MCF 10A (cell line): ENCODE data around the gene CD79A. TPM values are rescaled to one million over a fixed set of nuclear protein-coding genes. Genes with fewer than 3 reads are reported as not detected.

Experiments used
- BruUV-seq: library from RNA; stranded (reverse); fragments of 400-500 nt; replicated peaks from 2 replicates; lab custom pipeline; 2021; lab: Mats Ljungman, UMichigan
- CTCF ChIA-PET: fragments of 300-600 bp; sonication (Branson Sonifier 250); formaldehyde crosslinking; extraction: SDS; loops from one replicate; lab custom pipeline; 2021; ENCODE audit warnings: antibody characterized with exemption, inconsistent platforms; lab: Yijun Ruan, JAX
- POLR2A ChIA-PET: fragments of 300-600, 350-650 bp; sonication (Branson Sonifier 250); formaldehyde crosslinking; extraction: SDS; loops from one replicate; lab custom pipeline; 2020; ENCODE audit warnings: antibody characterized with exemption, inconsistent platforms; lab: Yijun Ruan, JAX
- DNase-seq: peaks from one replicate; pipeline ENCODE4 v3.0.0-alpha.2; 2018; ENCODE audit not compliant: unreplicated experiment
- H3K27ac Mint-ChIP-seq: one replicate; pipeline ENCODE4 v1.8.0; 2022; ENCODE audit warnings: mild to moderate bottlenecking, low read depth, mixed read lengths; ENCODE audit not compliant: unreplicated experiment
- H3K27me3 Mint-ChIP-seq: one replicate; pipeline ENCODE4 v1.8.0; 2022; ENCODE audit warnings: mixed read lengths; ENCODE audit not compliant: insufficient read depth, unreplicated experiment
- H3K36me3 Mint-ChIP-seq: one replicate; pipeline ENCODE4 v1.8.0; 2022; ENCODE audit warnings: mild to moderate bottlenecking, moderate library complexity, mixed read lengths; ENCODE audit not compliant: insufficient read depth, unreplicated experiment
- H3K4me1 Mint-ChIP-seq: one replicate; pipeline ENCODE4 v1.8.0; 2022; ENCODE audit warnings: mixed read lengths; ENCODE audit not compliant: insufficient read depth, unreplicated experiment
- H3K4me3 Mint-ChIP-seq: one replicate; pipeline ENCODE4 v1.8.0; 2022; ENCODE audit warnings: mild to moderate bottlenecking, moderate library complexity, mixed read lengths; ENCODE audit not compliant: unreplicated experiment
- H3K9me3 Mint-ChIP-seq: one replicate; pipeline ENCODE4 v1.8.0; 2022; ENCODE audit warnings: mixed read lengths; ENCODE audit not compliant: unreplicated experiment
- CTCF ChIP-seq: fragments of 200-600 bp; IDR thresholded peaks from one replicate; pipeline ENCODE4 v1.8.0; 2022; ENCODE audit warnings: antibody characterized with exemption, mild to moderate bottlenecking; ENCODE audit not compliant: unreplicated experiment
- intact Hi-C: fragments of 100-400 bp; cut with micrococcal nuclease; formaldehyde crosslinking; loops from 2 replicates; pipeline ENCODE4 v1.14.1; 2022
- total RNA-seq: library from RNA; stranded (reverse); gene quantifications from 2 replicates; pipeline ENCODE4 v1.2.3, GENCODE V29; 2022

CD79A gene
- total RNA-seq, 1 experiment from 2014 or later: not detected

- no TSS peak for BruUV-seq
- Mint-ChIP-seq H3K27me3 (no peaks in the 10 kb centered on the region), H3K9me3 (no peaks in the 10 kb centered on the region), H3K4me1 (no peaks in the 10 kb centered on the region), H3K36me3 (peaks cover 60% of the 10 kb centered on the region), H3K4me3 (no peak overlapping the region), H3K27ac (no peak overlapping the region)
- CTCF ChIA-PET: no interaction called here
- no peak for TF ChIP-seq CTCF
- intact Hi-C loops: loop anchor here (2.0 kb wide), 1 partner anchor 28 kb away; no protein-coding TSS in a partner anchor
- no peak for DNase-seq
- POLR2A ChIA-PET: no interaction called here
Observed at GRCh38 chr19:41897181-41897580, 20.1 kb downstream of the CD79A start.

GRCh38 chr19:41897820-41898219 lies 20.7 kb downstream of the CD79A start:
- Mint-ChIP-seq H3K27me3 (no peaks in the 10 kb centered on the region), H3K36me3 (peaks cover 67% of the 10 kb centered on the region), H3K4me3 (no peak overlapping the region), H3K9me3 (no peaks in the 10 kb centered on the region), H3K27ac (no peak overlapping the region), H3K4me1 (no peaks in the 10 kb centered on the region)
- BruUV-seq: no TSS peak
- no peak for TF ChIP-seq CTCF
- ChIA-PET POLR2A (interaction anchor here (0.6 to 1.0 kb wide), 2 partner anchors 14 kb away, joined by 3 read pairs; no protein-coding TSS in a partner anchor), CTCF (no interaction called here)
- no peak for DNase-seq
- intact Hi-C loops: loop anchor here (2.0 kb wide), 1 partner anchor 29 kb away; no protein-coding TSS in a partner anchor

- BruUV-seq: no TSS peak
- Mint-ChIP-seq H3K4me3 (no peak overlapping the region), H3K36me3 (peaks cover 71% of the 10 kb centered on the region), H3K27me3 (no peaks in the 10 kb centered on the region), H3K4me1 (no peaks in the 10 kb centered on the region), H3K9me3 (no peaks in the 10 kb centered on the region), H3K27ac (no peak overlapping the region)
- DNase-seq: no peak
- no peak for TF ChIP-seq CTCF
- intact Hi-C loops: no loop called here
- ChIA-PET POLR2A (interaction anchor here (0.6 to 1.4 kb wide), 3 partner anchors 10 to 15 kb away, joined by 3 to 4 read pairs (median 3); no protein-coding TSS in a partner anchor), CTCF (interaction anchor here (1.0 kb wide), 1 partner anchor 53 kb away, joined by 3 read pairs; no protein-coding TSS in a partner anchor)
Observed at GRCh38 chr19:41898235-41898634, 21.2 kb downstream of the CD79A start.

DNA sequence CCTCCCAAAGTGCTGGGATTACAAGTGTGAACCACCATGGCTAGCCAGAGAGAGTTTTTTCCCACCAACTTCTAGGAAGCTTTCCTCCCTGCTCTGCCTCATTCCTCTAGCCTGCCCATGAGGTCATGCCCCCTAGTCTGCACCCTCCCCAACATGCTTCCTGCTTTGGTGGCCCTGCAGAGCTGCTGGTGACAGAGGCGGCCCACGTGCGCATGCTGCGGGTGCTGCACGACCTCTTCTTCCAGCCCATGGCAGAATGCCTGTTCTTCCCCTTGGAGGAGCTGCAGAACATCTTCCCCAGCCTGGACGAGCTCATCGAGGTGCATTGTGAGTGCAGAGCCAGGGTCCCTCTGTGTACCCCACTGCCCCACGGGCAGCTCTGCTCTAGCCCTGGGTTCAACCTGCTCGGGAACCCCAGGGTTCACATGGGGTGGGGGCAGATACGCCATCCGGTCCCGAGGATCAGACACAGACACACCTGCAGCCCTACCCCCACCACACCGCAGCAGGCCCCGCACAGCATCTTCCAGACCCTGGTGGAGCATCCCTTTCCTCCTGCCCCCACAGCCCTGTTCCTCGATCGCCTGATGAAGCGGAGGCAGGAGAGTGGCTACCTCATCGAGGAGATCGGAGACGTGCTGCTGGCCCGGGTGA lies 24.8 kb downstream of the CD79A start:
- POLR2A ChIA-PET: no interaction called here
- Mint-ChIP-seq H3K36me3 (peaks cover 89% of the 10 kb centered on the region), H3K27me3 (no peaks in the 10 kb centered on the region), H3K4me1 (no peaks in the 10 kb centered on the region), H3K9me3 (no peaks in the 10 kb centered on the region), H3K4me3 (no peak overlapping the region), H3K27ac (no peak overlapping the region)
- intact Hi-C loops: no loop called here
- CTCF ChIA-PET: interaction anchor here (0.7 to 0.8 kb wide), 2 partner anchors 34 to 51 kb away, joined by 3 read pairs; no protein-coding TSS in a partner anchor
- DNase-seq: no peak
- BruUV-seq: no TSS peak
- TF ChIP-seq CTCF: no peak
